Fibroblast of skin of abdomen (primary cell): ENCODE results near the gene TBCA.
"Not testable (repeated sequence)": the region's sequence is repeated elsewhere in the genome, so short reads cannot be mapped to it uniquely, and the experiment has no call there.

Experiments
- DNase-seq: peaks from one replicate; pipeline ENCODE4 v3.0.0-alpha.2; 2013

The TBCA gene

DNA sequence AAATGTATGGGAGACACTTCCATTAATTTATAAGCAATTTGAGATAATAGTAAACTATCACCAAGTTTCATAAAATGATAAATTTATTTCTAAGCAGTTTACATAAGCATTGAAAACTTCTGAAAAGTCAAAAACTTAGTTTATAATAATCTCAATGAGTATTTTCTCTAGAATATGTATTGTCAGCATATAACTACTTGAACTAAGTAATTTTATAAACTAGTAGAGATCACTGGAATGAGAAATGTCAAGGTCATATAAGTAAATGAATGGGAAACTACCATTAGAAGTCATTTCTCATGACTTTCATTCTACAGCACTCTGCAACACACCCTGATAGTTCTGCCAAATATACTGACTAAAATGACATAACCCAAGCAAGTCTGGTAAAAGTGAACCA lies 3.4 kb downstream of the TBCA start:
- no peak for DNase-seq

GRCh38 chr5:77771452-77771851 lies 4.7 kb downstream of the TBCA start:
- no peak for DNase-seq

GRCh38 chr5:77770293-77771005 lies 5.7 kb downstream of the TBCA start:
- DNase-seq, result no peak

GRCh38 chr5:77768978-77769377 lies 7.2 kb downstream of the TBCA start:
- DNase-seq, result peak; percentile 4

DNA sequence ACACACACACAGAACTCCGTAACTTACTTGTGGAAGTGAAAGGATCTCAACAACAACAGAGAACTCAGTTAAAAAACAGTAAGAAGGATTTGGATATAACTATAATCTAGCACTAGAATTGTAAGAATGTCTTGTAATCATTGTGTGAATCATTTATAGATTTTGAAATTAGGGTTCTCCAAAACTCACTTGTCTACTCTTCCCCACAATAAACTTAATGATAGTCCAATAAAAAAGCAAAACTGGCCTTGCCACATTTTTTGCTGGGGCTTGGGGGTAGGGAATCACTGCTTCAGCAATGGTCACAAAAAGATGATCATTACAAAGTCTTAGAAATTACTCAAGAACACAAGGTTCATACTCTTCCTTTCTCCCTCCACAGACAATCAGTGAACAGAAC lies 8.8 kb downstream of the TBCA start:
- no peak for DNase-seq

DNA sequence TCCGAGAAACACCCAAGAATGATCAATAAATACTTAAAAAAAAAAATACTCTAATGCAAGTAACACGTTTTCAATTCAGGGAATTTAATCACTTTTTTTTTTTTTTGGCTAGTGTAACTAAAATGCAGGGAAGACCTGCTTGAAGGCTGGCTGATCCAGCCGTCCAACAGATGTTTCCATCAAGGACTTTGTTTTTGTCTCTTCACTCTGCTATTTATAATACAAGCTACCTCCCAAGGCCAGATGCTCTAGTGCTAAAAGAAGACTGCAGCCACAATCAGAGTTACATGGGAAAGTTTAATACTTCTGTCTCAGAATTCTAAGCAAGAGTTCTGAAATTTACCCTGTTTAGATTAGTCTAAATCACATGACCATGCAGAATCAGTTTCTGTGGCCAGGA lies 14.5 kb downstream of the TBCA start:
- no peak for DNase-seq

GRCh38 chr5:77758141-77758938 lies 17.8 kb downstream of the TBCA start:
- DNase-seq, result no peak

DNA sequence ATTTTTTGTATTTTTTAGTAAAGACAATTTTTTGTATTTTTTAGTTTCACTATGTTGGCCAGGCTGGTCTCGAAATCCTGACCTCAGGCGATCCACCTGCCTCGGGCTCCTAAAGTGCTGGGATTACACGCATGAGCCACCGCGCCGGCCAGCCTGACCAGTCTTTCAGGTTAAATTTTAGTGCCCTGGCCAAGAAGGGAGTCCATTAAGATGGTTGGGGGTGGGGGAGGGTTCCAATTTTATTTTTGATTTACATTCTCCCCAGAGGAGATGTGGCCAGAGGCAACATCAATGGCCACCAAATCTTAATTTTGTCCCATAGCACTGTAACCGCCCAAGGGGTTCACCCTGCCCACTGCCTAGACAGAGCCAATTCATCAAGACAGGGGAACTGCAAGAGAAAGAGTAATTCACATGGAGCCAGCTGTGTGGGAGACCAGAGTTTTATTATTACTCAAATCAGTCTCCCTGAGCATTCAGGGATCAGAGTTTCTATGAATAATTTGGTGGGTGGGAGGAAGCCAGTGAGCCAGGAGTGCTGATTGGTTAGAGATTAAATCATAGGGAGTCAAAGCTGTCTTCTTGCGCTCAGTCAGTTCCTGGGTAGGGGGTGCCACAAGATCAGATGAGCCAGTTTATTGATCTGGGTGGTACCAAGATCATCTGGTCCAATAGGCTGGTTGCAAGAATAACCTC lies 24.7 kb downstream of the TBCA start:
- DNase-seq, result no peak

DNA sequence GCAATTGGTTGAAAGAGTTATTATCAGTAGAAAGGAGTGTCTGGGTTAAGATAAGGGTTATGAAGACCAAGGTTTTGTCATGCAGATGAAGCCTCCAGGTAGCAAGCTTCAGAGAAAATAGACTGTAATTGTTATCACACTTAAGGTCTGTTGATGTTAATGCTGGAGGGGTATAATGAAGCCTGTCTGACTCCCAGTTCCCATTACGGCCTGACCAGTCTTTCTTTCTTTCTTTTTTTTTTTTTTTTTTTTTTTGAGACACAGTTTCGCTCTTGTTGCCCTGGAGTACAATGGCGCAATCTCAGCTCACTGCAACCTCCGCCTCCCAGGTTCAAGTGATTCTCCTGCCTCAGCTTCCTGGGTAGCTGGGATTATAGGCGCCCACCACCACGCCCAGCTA lies 25.2 kb downstream of the TBCA start:
- not testable (repeated sequence) for DNase-seq

- no peak for DNase-seq
Observed at GRCh38 chr5:77748160-77748559, 28.0 kb downstream of the TBCA start.

DNA sequence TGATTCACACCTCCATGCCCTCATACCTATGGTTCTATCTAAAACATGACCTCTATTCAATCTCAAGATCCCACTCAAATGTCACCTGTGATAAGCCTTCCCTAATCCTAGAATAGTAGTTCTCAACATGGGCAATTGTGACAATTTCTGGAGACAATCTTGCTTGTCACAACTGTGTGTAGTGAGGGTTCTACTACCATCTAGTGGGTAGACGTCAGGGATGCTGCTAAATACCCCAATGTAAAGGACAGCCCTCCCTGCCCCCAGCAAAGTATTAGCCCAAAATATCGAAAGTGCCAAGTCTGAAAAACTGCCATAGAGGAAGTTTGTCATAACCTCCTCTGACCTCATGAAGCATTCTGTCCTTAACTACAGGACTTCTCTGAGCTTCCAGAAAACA lies 32.0 kb downstream of the TBCA start:
- no peak for DNase-seq

GRCh38 chr5:77743181-77743580 lies 33.0 kb downstream of the TBCA start:
- no peak for DNase-seq

GRCh38 chr5:77741608-77742007 lies 34.5 kb downstream of the TBCA start:
- DNase-seq, result no peak

- no peak for DNase-seq
Observed at GRCh38 chr5:77734885-77735284, 41.3 kb downstream of the TBCA start.

- no peak for DNase-seq
Observed at GRCh38 chr5:77733130-77733529, 43.0 kb downstream of the TBCA start.

DNA sequence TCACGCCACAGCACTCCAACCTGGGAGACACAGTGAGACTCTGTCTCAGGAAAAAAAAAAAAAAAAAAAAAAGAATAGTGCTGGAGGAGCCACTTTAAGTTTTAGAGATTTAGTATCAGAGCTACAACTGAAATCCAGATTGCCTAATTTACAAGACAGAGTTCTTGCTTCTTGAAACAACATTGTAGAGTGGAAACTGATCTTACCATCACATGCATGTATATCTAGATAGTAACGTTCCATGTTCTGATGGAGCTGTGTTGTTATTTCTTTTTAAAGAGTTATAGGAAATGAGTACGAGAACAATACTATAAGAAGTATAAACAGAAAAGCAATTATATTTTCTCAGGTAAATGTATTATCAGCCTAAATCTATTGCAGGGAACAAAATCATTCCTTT lies 48.9 kb downstream of the TBCA start:
- no peak for DNase-seq

DNA sequence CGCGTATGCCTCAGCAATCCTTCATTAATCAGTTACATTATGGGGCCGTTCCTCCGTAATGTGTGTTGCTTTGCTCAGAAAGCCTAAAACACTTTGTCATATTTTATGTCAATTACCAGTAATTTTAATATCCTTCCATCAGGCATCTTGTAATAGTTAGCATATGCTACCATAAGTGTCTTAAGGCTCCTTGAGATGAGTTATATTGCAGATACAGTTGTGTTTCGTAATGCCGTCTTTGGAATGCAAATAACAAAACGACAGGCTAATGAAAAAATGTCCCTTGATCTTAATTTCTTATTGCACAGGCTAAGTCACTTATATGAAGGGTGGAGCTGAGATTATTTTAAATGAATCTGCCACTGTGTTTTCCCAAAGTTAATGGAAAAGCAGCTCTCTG lies 50.5 kb downstream of the TBCA start:
- DNase-seq, result peak; percentile 31

DNA sequence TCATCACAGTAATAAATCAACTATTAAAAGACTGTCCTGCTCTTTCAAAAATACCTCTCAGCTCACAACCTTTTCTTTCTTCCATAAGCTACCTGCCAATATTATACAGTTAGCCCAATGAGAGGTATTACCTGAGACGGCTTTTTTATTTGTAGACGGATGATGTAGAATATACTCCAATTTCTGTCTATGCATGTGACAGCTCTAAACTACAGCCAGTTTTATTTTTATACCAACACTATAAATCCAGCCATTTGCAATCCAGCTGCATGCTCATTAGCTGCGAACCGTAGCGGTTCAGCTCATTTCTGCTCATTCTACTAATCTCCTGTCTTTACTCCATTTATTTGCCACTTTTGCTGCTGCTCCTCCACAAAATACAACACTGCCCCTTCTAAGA lies 51.2 kb downstream of the TBCA start:
- no peak for DNase-seq

- no peak for DNase-seq
Observed at GRCh38 chr5:77719666-77720363, 56.3 kb downstream of the TBCA start.

- no peak for DNase-seq
Observed at GRCh38 chr5:77718934-77719610, 57.1 kb downstream of the TBCA start.

DNA sequence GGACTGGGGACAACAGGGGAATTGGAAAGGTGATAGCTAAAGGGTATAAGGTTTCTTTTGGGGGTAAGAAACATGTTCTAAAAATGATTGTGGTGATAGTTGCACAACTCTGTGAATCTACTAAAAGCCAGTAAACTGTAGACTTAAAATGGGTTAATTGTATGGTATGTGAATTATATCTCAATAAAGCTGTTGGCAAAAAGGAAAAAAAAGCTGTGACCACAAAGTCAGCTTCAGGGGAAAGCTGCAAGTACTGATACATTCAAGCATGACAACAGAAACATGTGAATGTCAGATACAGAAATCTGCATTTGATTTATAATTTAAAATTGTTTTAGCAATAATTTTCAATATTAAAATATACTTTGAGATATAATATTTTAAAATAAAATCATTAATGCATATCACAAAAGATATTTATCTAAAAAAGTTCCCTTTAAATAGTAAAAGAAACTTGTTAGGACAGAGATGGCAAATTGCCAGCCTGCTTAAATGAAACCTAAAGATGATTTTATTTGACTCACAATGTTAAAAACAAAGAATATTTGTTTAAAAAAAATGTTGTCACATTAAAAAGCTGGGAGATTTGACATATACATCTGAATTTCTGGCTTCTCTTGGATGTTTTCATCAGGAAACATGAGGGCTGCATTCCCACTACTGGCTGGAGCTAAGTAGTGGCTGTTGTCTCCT lies 66.0 kb downstream of the TBCA start:
- DNase-seq, result no peak

- no peak for DNase-seq
Observed at GRCh38 chr5:77709340-77709739, 66.8 kb downstream of the TBCA start.
